OCI-LY7 (cell line): ENCODE measurements around the gene RRAGD. TPM values are rescaled to one million over a fixed set of nuclear protein-coding genes. Genes with fewer than 3 reads are reported as not detected.

Experiments used
- BruUV-seq: library from RNA; stranded (reverse); fragments of 400-500 nt; replicated peaks from 2 replicates; lab custom pipeline; 2021; lab: Mats Ljungman, UMichigan
- CTCF ChIA-PET: fragments of 300-600 bp; sonication (Branson Sonifier 250); formaldehyde crosslinking; loops from one replicate; lab custom pipeline; 2022; ENCODE audit warnings: antibody characterized with exemption; ENCODE audit not compliant: unreplicated experiment; lab: Charles Lee
- POLR2A ChIA-PET: fragments of 300-600 bp; sonication (Branson Sonifier 250); formaldehyde crosslinking; loops from one replicate; lab custom pipeline; 2022; ENCODE audit warnings: antibody characterized with exemption; lab: Charles Lee
- DNase-seq: peaks from one replicate; pipeline ENCODE4 v3.0.0-alpha.2; 2015; ENCODE audit warnings: low spot score
- H2AFZ ChIP-seq: fragments of 200-600 bp; sonication (generic), shearing (Covaris generic); 2 replicates; pipeline ENCODE4 v1.6.1; 2014; ENCODE audit warnings: mild to moderate bottlenecking, antibody characterized with exemption, low read length, moderate library complexity
- H3K27ac ChIP-seq: fragments of 200-600 bp; sonication (generic); 2 replicates; pipeline ENCODE4 v1.5.1; 2014; ENCODE audit warnings: mixed run types, low read depth, mild to moderate bottlenecking, moderate library complexity, low read length, inconsistent platforms; ENCODE audit not compliant: poor library complexity, severe bottlenecking
- H3K36me3 ChIP-seq: fragments of 200-600 bp; sonication (generic); 2 replicates; pipeline ENCODE4 v1.6.1; 2014; ENCODE audit warnings: mild to moderate bottlenecking, antibody characterized with exemption, low read length, moderate library complexity, mixed read lengths; ENCODE audit not compliant: insufficient read depth
- H3K4me1 ChIP-seq: fragments of 200-600 bp; sonication (generic); 2 replicates; pipeline ENCODE4 v1.5.1; 2014; ENCODE audit warnings: mild to moderate bottlenecking, low read length; ENCODE audit not compliant: insufficient read depth, poor library complexity, severe bottlenecking
- H3K4me2 ChIP-seq: fragments of 200-600 bp; sonication (generic); 2 replicates; pipeline ENCODE4 v1.6.1; 2014; ENCODE audit warnings: mild to moderate bottlenecking, low read length
- H3K4me3 ChIP-seq: fragments of 200-600 bp; sonication (generic); 2 replicates; pipeline ENCODE4 v1.5.1; 2014; ENCODE audit warnings: mild to moderate bottlenecking, low read depth, low read length; ENCODE audit not compliant: poor library complexity, severe bottlenecking
- H3K79me2 ChIP-seq: fragments of 200-600 bp; sonication (generic); 2 replicates; pipeline ENCODE4 v1.6.1; 2016; ENCODE audit warnings: low read depth, mild to moderate bottlenecking, low read length, moderate library complexity, mixed read lengths; ENCODE audit not compliant: insufficient read depth
- H3K9me2 ChIP-seq: fragments of 200-600 bp; sonication (generic); 2 replicates; pipeline ENCODE4 v1.6.1; 2016; ENCODE audit warnings: mild to moderate bottlenecking, low read length, mixed read lengths; ENCODE audit not compliant: insufficient read depth
- H3K9me3 ChIP-seq: fragments of 200-600 bp; sonication (generic); 2 replicates; pipeline ENCODE4 v1.6.1; 2014; ENCODE audit warnings: mild to moderate bottlenecking, mixed run types, low read length, mixed read lengths
- H4K20me1 ChIP-seq: fragments of 200-600 bp; sonication (generic); 2 replicates; pipeline ENCODE4 v1.6.1; 2014; ENCODE audit warnings: mild to moderate bottlenecking, antibody characterized with exemption, low read length, moderate library complexity, mixed read lengths; ENCODE audit not compliant: insufficient read depth
- CTCF ChIP-seq: fragments of 200-600 bp; sonication (generic); conservative IDR thresholded peaks from 2 replicates; pipeline ENCODE4 v1.5.1; 2014; ENCODE audit warnings: mild to moderate bottlenecking, antibody characterized with exemption, low read length, moderate library complexity, mixed read lengths
- EZH2phosphoT487 ChIP-seq: fragments of 200-600 bp; sonication (generic); IDR thresholded peaks from 2 replicates; pipeline ENCODE4 v1.6.1; 2018; ENCODE audit warnings: low read depth, borderline replicate concordance, mild to moderate bottlenecking, mixed run types, antibody characterized with exemption, low read length, moderate library complexity, mixed read lengths
- intact Hi-C: fragments of 100-400 bp; cut with micrococcal nuclease; formaldehyde crosslinking; loops from one replicate; pipeline ENCODE4 v1.10.0; 2022; ENCODE audit not compliant: unreplicated experiment
- total RNA-seq, 2 experiments: library from RNA; depleted of rRNA in 1 of 2; stranded (reverse); fragments of >200 nt in 1 of 2; shearing (Covaris generic) in 1 of 2; gene quantifications; 2 replicates each; pipeline ENCODE4 v1.2.3, GENCODE V29; 2014 to 2022

The RRAGD gene
- total RNA-seq, 2 experiments from 2014 or later, result 6.2 to 17.6 TPM

GRCh38 chr6:89352278-89353117 lies 59.6 kb downstream of the RRAGD start, which contains the start of gene UBE2J1:
Gene UBE2J1 (minus strand): TSS chr6:89352722. CDS start chr6:89352569, 153 bp downstream.
- CTCF ChIA-PET, result interaction anchor here (1.6 kb wide), 1 partner anchor 14 kb away, joined by 5 read pairs; no protein-coding TSS in a partner anchor

GRCh38 chr6:89351671-89352277 lies 60.3 kb downstream of the RRAGD start:
- H4K20me1 ChIP-seq, result peaks cover 21% of the 10 kb centered on the region
- ChIA-PET POLR2A (interaction anchor here (0.5 to 11.5 kb wide), 17 partner anchors 10 to 1479 kb away, joined by 3 to 242 read pairs (median 4); partner anchors contain the start of genes LYRM2 and PNRC1), CTCF (interaction anchor here (1.1 to 1.6 kb wide), 2 partner anchors 15 to 40 kb away, joined by 4 to 5 read pairs; no protein-coding TSS in a partner anchor)
- intact Hi-C loops, result loop anchor here (5.0 to 10.0 kb wide), 3 partner anchors 946 to 1444 kb away; partner anchors contain the start of genes BACH2 and CNR1
- H2AFZ ChIP-seq, result no peak overlapping the region
- H3K9me2 ChIP-seq, result no peaks in the 10 kb centered on the region
- H3K79me2 ChIP-seq, result peaks cover 91% of the 10 kb centered on the region
- peak overlapping the region; percentile 99 for H3K27ac ChIP-seq
- peaks cover 72% of the 10 kb centered on the region for H3K4me1 ChIP-seq
- peaks cover 7% of the 10 kb centered on the region; the same call in 1 of the 2 replicates for H3K9me3 ChIP-seq
- TSS peak; percentile 67 for BruUV-seq
- peak overlapping the region; percentile 75 for H3K4me2 ChIP-seq
- peak overlapping the region; percentile 78 for H3K4me3 ChIP-seq
- peaks cover 46% of the 10 kb centered on the region for H3K36me3 ChIP-seq
- no peak for TF ChIP-seq CTCF
- TF ChIP-seq EZH2phosphoT487, result no peak
- no peak for DNase-seq

More at GRCh38 chr6:89352278-89353117, 59.6 kb downstream of the RRAGD start, which contains the start of gene UBE2J1:
- no peak within 1 kb of the TSS for H2AFZ ChIP-seq
- H3K4me1 ChIP-seq, result peaks cover 69% of the 10 kb centered on the region
- H3K27ac ChIP-seq, result peak within 1 kb of the TSS; percentile 99
- TF ChIP-seq CTCF (no peak), EZH2phosphoT487 (no peak)
- POLR2A ChIA-PET, result interaction anchor here (0.5 to 11.5 kb wide), 16 partner anchors 10 to 1445 kb away, joined by 3 to 242 read pairs (median 3); partner anchors contain the start of genes LYRM2 and PNRC1
- DNase-seq, result peak; percentile 86
- peaks cover 84% of the 10 kb centered on the region for H3K79me2 ChIP-seq
- H3K9me2 ChIP-seq, result no peaks in the 10 kb centered on the region
- peaks cover 7% of the 10 kb centered on the region; the same call in 1 of the 2 replicates for H3K9me3 ChIP-seq
- peak within 1 kb of the TSS; percentile 78 for H3K4me3 ChIP-seq
- BruUV-seq, result no TSS peak
- intact Hi-C loops, result loop anchor here (5.0 to 10.0 kb wide), 3 partner anchors 945 to 1445 kb away; partner anchors contain the start of genes BACH2 and CNR1
- H4K20me1 ChIP-seq, result peaks cover 17% of the 10 kb centered on the region
- peak within 1 kb of the TSS; percentile 75 for H3K4me2 ChIP-seq
- H3K36me3 ChIP-seq, result peaks cover 40% of the 10 kb centered on the region
